ENCODE results near the gene PRCP.

GRCh38 chr11:82936261-82936660, 36.0 kb upstream of the PRCP start:
- no peak for TF ChIP-seq RXRA (IDR thresholded peaks at IDR 0.05)
- TF ChIP-seq REST (IDR thresholded peaks at IDR 0.05), result no peak
- no peak for TF ChIP-seq TAF1 (conservative IDR thresholded peaks at IDR 0.05)
- TF ChIP-seq, protein P1, sequence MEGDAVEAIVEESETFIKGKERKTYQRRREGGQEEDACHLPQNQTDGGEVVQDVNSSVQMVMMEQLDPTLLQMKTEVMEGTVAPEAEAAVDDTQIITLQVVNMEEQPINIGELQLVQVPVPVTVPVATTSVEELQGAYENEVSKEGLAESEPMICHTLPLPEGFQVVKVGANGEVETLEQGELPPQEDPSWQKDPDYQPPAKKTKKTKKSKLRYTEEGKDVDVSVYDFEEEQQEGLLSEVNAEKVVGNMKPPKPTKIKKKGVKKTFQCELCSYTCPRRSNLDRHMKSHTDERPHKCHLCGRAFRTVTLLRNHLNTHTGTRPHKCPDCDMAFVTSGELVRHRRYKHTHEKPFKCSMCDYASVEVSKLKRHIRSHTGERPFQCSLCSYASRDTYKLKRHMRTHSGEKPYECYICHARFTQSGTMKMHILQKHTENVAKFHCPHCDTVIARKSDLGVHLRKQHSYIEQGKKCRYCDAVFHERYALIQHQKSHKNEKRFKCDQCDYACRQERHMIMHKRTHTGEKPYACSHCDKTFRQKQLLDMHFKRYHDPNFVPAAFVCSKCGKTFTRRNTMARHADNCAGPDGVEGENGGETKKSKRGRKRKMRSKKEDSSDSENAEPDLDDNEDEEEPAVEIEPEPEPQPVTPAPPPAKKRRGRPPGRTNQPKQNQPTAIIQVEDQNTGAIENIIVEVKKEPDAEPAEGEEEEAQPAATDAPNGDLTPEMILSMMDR (IDR thresholded peaks at IDR 0.05; ENCODE audit: low read depth, low read length, missing input control), result no peak
- no peak for TF ChIP-seq SP1 (IDR thresholded peaks at IDR 0.05)
